Esophagus muscularis mucosa (tissue), 4 donors: ENCODE results near the gene TRAK1. TPM values are rescaled to one million over a fixed set of nuclear protein-coding genes. Genes with fewer than 3 reads are reported as not detected.
A peak's percentile ranks its signal among the peaks of the same experiment; 100 is the strongest.

Source experiments
- DNase-seq: peaks from one replicate; pipeline ENCODE4 v3.0.0-alpha.2; 2017; ENCODE audit errors: extremely low spot score
- H3K27ac ChIP-seq, 4 donors: fragments of 200-600 bp; sonication (generic); replicated peaks in 1 of 4; 1 replicate in 3 of 4; 2 replicates in 1 of 4; pipeline ENCODE4 v1.5.1; 2016 to 2019; ENCODE audit warnings: mild to moderate bottlenecking in 1 of 4
- H3K27me3 ChIP-seq, 4 donors: fragments of 200-600 bp; sonication (generic); one replicate each; pipeline versions ENCODE4 v1.5.1 to v1.6.0; 2016 to 2019
- H3K36me3 ChIP-seq, 4 donors: fragments of 200-600 bp; sonication (generic); one replicate each; pipeline ENCODE4 v1.5.1; 2016 to 2019
- H3K4me1 ChIP-seq, 4 donors: fragments of 200-600 bp; sonication (generic); one replicate each; pipeline ENCODE4 v1.5.1; 2016 to 2019
- H3K4me3 ChIP-seq, 4 donors: fragments of 200-600 bp; sonication (generic); 1 replicate in 2 of 4; 2 replicates in 2 of 4; pipeline ENCODE4 v1.5.1; 2016 to 2019; ENCODE audit warnings: mild to moderate bottlenecking in 4 of 4, moderate library complexity in 1 of 4
- H3K9me3 ChIP-seq, 4 donors: fragments of 200-600 bp; sonication (generic); 1 replicate in 3 of 4; 2 replicates in 1 of 4; pipeline ENCODE4 v1.5.1; 2016 to 2019
- EP300 ChIP-seq: sonication (generic); formaldehyde crosslinking; IDR thresholded peaks from one replicate; pipeline ENCODE4 v1.6.1; 2017; ENCODE audit warnings: antibody characterized with exemption
- POLR2A ChIP-seq: fragments of 450-650 bp; IDR thresholded peaks from one replicate; pipeline ENCODE4 v1.6.1; 2017; ENCODE audit warnings: antibody characterized with exemption, moderate library complexity, mild to moderate bottlenecking, low read depth
- POLR2AphosphoS5 ChIP-seq, 2 donors: sonication (generic); formaldehyde crosslinking; IDR thresholded peaks; one replicate each; pipeline ENCODE4 v1.6.1; 2017; ENCODE audit warnings: antibody characterized with exemption in 2 of 2
- WGBS: methylation state at CpG from one replicate; pipeline ENCODE4 v1.1.5; 2018; 5-methylcytosine and 5-hydroxymethylcytosine counted together
- intact Hi-C: fragments of 100-400 bp; cut with DNase I; formaldehyde crosslinking; loops from one replicate; pipeline ENCODE4 v1.15.1; 2023
- total RNA-seq, 4 donors: library from RNA; depleted of rRNA; stranded (reverse); fragments of >200 nt; gene quantifications; one replicate each; pipeline versions ENCODE4 v1.1.0 to v1.2.1, GENCODE V29; 2016
- TF ChIP-seq, protein P1 (sequence below), 3 experiments: fragments of 200-600 bp in 2 of 3; fragments of 450-650 bp in 1 of 3; sonication (generic) in 2 of 3; IDR thresholded peaks; one replicate each; pipeline ENCODE4 v1.5.1; 2017 to 2019; ENCODE audit warnings: antibody characterized with exemption in 3 of 3, mild to moderate bottlenecking in 2 of 3, moderate library complexity in 1 of 3

Gene TRAK1
- total RNA-seq, 4 donors from 2014 or later, result 45.7 to 74.8 (median 57.7) TPM

DNA sequence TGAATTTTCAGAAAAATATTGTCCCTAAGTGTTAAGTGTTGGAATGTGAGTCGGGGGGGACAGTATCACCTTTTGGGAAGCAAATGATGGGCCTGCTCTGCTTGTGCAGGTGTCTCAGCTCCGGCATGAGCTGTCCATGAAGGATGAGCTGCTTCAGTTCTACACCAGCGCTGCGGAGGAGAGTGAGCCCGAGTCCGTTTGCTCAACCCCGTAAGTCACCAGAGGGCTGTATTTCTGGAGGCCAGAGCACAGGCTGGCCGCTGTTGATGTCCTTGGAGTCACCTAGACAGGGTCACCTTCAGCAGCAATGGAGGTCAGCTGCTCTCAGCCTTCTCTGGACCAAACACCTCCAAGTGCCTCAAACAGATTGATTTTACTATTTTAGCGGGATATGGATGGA lies 96.8 kb downstream of the TRAK1 start:
- Histone ChIP-seq H3K36me3 (peaks cover 0 to 36% (median 19%) of the 10 kb centered on the region in 4 donors), H3K9me3 (no peaks in the 10 kb centered on the region), H3K27me3 (no peaks in the 10 kb centered on the region), H3K27ac (no peak overlapping the region), H3K4me3 (no peak overlapping the region), H3K4me1 (peaks cover 21 to 65% (median 36%) of the 10 kb centered on the region in 4 donors)
- intact Hi-C loops, result no loop called here
- no peak for DNase-seq
- no peak for TF ChIP-seq POLR2AphosphoS5 (IDR thresholded peaks at IDR 0.05)
- TF ChIP-seq POLR2A, result no peak
- TF ChIP-seq EP300, result no peak
- TF ChIP-seq, protein P1, sequence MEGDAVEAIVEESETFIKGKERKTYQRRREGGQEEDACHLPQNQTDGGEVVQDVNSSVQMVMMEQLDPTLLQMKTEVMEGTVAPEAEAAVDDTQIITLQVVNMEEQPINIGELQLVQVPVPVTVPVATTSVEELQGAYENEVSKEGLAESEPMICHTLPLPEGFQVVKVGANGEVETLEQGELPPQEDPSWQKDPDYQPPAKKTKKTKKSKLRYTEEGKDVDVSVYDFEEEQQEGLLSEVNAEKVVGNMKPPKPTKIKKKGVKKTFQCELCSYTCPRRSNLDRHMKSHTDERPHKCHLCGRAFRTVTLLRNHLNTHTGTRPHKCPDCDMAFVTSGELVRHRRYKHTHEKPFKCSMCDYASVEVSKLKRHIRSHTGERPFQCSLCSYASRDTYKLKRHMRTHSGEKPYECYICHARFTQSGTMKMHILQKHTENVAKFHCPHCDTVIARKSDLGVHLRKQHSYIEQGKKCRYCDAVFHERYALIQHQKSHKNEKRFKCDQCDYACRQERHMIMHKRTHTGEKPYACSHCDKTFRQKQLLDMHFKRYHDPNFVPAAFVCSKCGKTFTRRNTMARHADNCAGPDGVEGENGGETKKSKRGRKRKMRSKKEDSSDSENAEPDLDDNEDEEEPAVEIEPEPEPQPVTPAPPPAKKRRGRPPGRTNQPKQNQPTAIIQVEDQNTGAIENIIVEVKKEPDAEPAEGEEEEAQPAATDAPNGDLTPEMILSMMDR (IDR thresholded peaks at IDR 0.05), result no peak
- 100% methylated on average over 9 of the region's 9 CpGs for WGBS

DNA sequence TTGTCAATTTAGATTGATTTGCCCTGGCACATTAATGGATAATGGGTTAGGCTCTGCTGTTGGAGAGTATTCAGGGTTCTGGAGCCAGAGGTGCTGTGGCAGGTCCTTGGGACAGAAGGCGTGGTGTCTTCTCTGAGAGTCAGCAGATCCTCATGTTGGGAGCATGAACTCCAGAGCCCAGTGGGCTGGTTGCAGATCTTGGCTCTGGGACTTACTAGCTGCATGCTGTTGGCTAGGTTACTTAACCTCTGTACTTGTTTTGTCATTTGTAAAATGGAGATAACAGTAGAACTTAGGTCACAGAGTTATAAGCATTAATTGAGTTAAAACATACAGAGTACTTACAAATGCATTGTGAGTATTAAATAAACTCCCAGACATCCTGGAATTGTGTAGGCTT lies 97.2 kb downstream of the TRAK1 start:
- Histone ChIP-seq H3K27me3 (no peaks in the 10 kb centered on the region), H3K4me3 (no peak overlapping the region), H3K9me3 (no peaks in the 10 kb centered on the region), H3K36me3 (peaks cover 0 to 38% (median 22%) of the 10 kb centered on the region in 4 donors), H3K27ac (no peak overlapping the region), H3K4me1 (peaks cover 21 to 62% (median 36%) of the 10 kb centered on the region in 4 donors)
- no peak for DNase-seq
- TF ChIP-seq, protein P1 (IDR thresholded peaks at IDR 0.05), result no peak
- TF ChIP-seq EP300 (no peak), POLR2A (no peak), POLR2AphosphoS5 (IDR thresholded peaks at IDR 0.05) (no peak)
- WGBS, result 100% methylated on average over 1 of the region's 1 CpG
- intact Hi-C loops, result no loop called here

DNA sequence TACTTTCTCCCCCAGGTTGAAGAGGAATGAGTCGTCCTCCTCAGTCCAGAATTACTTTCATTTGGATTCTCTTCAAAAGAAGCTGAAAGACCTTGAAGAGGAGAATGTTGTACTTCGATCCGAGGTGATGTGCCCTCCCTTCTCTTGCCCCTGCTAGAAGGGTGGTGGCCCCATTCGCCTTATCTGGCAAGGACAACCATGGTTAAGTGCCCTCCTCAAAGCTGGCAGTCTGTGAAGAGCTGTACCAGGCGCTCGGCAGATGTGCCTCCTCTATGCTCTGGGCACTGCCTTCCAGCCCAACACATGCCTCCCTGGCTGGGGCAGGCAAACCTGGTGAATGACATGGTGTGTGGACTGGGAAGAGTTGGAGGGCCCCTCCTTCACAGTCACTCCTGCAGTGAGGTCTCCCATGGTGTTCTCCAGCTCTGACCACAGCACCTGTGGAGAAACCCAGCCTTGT lies 97.9 kb downstream of the TRAK1 start:
- H3K9me3 ChIP-seq, result no peaks in the 10 kb centered on the region
- H3K4me3 ChIP-seq, result no peak overlapping the region
- H3K27ac ChIP-seq, result peak overlapping the region in 1 of 4 donors; percentile 2
- no peak for DNase-seq
- TF ChIP-seq EP300, result no peak
- WGBS, result 94% methylated on average over 6 of the region's 6 CpGs
- no peaks in the 10 kb centered on the region for H3K27me3 ChIP-seq
- peaks cover 21 to 56% (median 31%) of the 10 kb centered on the region in 4 donors for H3K4me1 ChIP-seq
- peaks cover 4 to 45% (median 28%) of the 10 kb centered on the region in 4 donors for H3K36me3 ChIP-seq
- intact Hi-C loops, result no loop called here

DNA sequence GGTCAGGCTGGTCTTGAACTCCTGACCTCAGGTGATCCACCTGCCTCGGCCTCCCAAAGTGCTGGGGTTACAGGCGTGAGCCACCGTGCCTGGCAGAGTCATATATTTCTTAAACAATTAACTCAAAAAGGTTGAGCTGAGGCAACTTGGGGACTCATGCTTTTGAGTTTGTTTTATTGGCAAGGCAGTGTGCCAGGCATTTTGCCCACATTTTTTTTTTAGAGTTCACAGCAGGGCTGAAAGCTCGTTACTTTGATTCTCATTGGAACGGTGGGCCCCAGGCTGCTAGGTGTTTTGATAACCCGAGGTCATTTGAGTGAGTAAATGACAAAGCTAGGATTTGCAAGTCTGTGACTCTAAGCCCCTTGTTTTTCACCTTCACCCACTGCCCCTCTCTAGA lies 98.6 kb downstream of the TRAK1 start:
- Histone ChIP-seq H3K4me3 (no peak overlapping the region), H3K27me3 (no peaks in the 10 kb centered on the region), H3K9me3 (no peaks in the 10 kb centered on the region), H3K36me3 (peaks cover 11 to 49% (median 32%) of the 10 kb centered on the region in 4 donors), H3K27ac (peak overlapping the region in 1 of 4 donors; percentile 36), H3K4me1 (peaks cover 21 to 49% (median 29%) of the 10 kb centered on the region in 4 donors)
- TF ChIP-seq POLR2AphosphoS5 (IDR thresholded peaks at IDR 0.05) (no peak), POLR2A (no peak), EP300 (no peak)
- TF ChIP-seq, protein P1 (IDR thresholded peaks at IDR 0.05), result no peak
- intact Hi-C loops, result loop anchor here (5.0 kb wide), 2 partner anchors 67 to 292 kb away; no protein-coding TSS in a partner anchor
- no peak for DNase-seq
- 49% methylated on average over 6 of the region's 6 CpGs for WGBS

DNA sequence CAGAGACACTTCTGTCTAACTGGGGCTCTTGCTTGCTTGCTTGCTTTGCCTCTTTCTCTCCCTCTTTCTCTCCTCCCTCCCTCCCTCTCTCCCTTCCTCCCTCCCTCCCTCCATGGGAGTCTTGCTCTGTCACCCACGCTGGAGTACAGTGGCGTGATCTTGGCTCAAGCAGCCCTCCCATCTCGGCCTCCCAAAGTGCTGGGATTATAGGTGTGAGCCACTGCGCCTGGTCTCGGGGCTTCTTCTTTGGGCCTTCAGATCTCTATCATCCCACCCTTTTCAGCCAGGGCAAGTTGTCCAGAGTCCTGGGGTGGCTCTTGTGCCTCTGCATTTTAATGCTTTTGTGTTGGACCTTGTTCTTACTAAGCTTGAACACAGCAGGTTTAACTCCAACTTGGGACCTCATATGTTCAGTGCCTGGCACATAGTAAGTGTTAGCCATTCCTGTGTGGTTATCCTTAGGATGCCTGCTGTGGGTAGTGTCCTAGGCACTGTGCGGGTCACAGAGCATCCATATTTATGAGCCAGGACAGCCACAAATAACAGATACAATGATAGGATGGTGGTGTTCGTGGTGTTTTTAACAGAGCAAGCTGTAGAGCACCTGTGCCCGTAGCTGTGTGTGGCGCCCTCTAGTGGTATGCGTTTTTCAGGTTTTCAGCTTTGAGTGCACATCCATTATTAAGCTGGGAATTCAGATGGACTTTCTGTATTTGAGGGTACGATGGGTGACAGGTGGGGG lies 99.7 kb downstream of the TRAK1 start:
- 54% methylated on average over 11 of the region's 11 CpGs for WGBS
- intact Hi-C loops, result loop anchor here (5.0 kb wide), 2 partner anchors 69 to 294 kb away; no protein-coding TSS in a partner anchor

More for the DNA sequence above, 99.7 kb downstream of the TRAK1 start:
- DNase-seq, result no peak
- Histone ChIP-seq H3K4me3 (no peak overlapping the region), H3K9me3 (no peaks in the 10 kb centered on the region), H3K36me3 (peaks cover 23 to 56% (median 39%) of the 10 kb centered on the region in 4 donors), H3K4me1 (peaks cover 27 to 50% (median 33%) of the 10 kb centered on the region in 4 donors), H3K27me3 (no peaks in the 10 kb centered on the region), H3K27ac (peak overlapping the region in 3 of 4 donors; percentile 10 to 36 (median 25))
- TF ChIP-seq, protein P1 (IDR thresholded peaks at IDR 0.05), result peak; percentile 69 to 87 (median 87)
- TF ChIP-seq POLR2A, result no peak
- TF ChIP-seq POLR2AphosphoS5 (IDR thresholded peaks at IDR 0.05), result peak in 1 of 2 donors; percentile 22
